ENCODE results near the gene PHF13.
A peak's percentile ranks its signal among the peaks of the same experiment; 100 is the strongest.
"Not testable (repeated sequence)": the region's sequence is repeated elsewhere in the genome, so short reads cannot be mapped to it uniquely, and the experiment has no call there.

PHF13 gene

GRCh38 chr1:6658359-6659060 lies 45.0 kb downstream of the PHF13 start:
- no peaks in the 10 kb centered on the region for H4K20me1 ChIP-seq (ENCODE audit: insufficient read depth, low read length)
- no peak overlapping the region for H3K9ac ChIP-seq (ENCODE audit: low read length)
- no peaks in the 10 kb centered on the region for H3K4me1 ChIP-seq (ENCODE audit: low read length)
- no peak overlapping the region for H2AFZ ChIP-seq (ENCODE audit: low read length)
- no peak overlapping the region for H3K4me2 ChIP-seq (ENCODE audit: low read depth, low read length)
- peaks cover 36% of the 10 kb centered on the region for H3K79me2 ChIP-seq (ENCODE audit: low read length)
- no peaks in the 10 kb centered on the region; the same call in 1 of the 2 replicates for H3K36me3 ChIP-seq (replicated peaks; ENCODE audit: insufficient read depth, low read length)
- TF ChIP-seq EZH2phosphoT487 (IDR thresholded peaks at IDR 0.05; ENCODE audit: low read length) = no peak
- no peak for TF ChIP-seq CTCF (IDR thresholded peaks at IDR 0.05; ENCODE audit: low read length)
- no peak for TF ChIP-seq EZH2 (optimal IDR thresholded peaks at IDR 0.05; ENCODE audit: low read depth, low read length)
- H3K27me3 ChIP-seq (replicated peaks; ENCODE audit: insufficient read depth, low read length) = no peaks in the 10 kb centered on the region
- no peak for DNase-seq
- H3K9me2 ChIP-seq (replicated peaks; ENCODE audit: insufficient read depth, low read length) = no peaks in the 10 kb centered on the region
- H3K4me3 ChIP-seq (ENCODE audit: low read length) = no peak overlapping the region
- no peaks in the 10 kb centered on the region; the same call in 1 of the 2 replicates for H3K9me3 ChIP-seq (replicated peaks; ENCODE audit: insufficient read depth, low read length)
- no peak overlapping the region for H3K27ac ChIP-seq (ENCODE audit: low read length)
- H3F3A ChIP-seq (ENCODE audit: insufficient read depth, low read length) = no peaks in the 10 kb centered on the region

- Histone ChIP-seq H3K9ac (ENCODE audit: low read length) (no peak overlapping the region), H3K4me3 (ENCODE audit: low read length) (no peak overlapping the region), H3K27me3 (replicated peaks; ENCODE audit: insufficient read depth, low read length) (no peaks in the 10 kb centered on the region), H3K9me2 (replicated peaks; ENCODE audit: insufficient read depth, low read length) (no peaks in the 10 kb centered on the region), H3F3A (ENCODE audit: insufficient read depth, low read length) (no peaks in the 10 kb centered on the region), H3K9me3 (replicated peaks; ENCODE audit: insufficient read depth, low read length) (no peaks in the 10 kb centered on the region; the same call in 1 of the 2 replicates), H3K27ac (ENCODE audit: low read length) (no peak overlapping the region), H3K36me3 (replicated peaks; ENCODE audit: insufficient read depth, low read length) (no peaks in the 10 kb centered on the region; the same call in 1 of the 2 replicates), H3K4me1 (ENCODE audit: low read length) (no peaks in the 10 kb centered on the region), H3K4me2 (ENCODE audit: low read depth, low read length) (no peak overlapping the region), H4K20me1 (ENCODE audit: insufficient read depth, low read length) (no peaks in the 10 kb centered on the region), H2AFZ (ENCODE audit: low read length) (no peak overlapping the region), H3K79me2 (ENCODE audit: low read length) (peaks cover 33% of the 10 kb centered on the region)
- no peak for TF ChIP-seq EZH2 (optimal IDR thresholded peaks at IDR 0.05; ENCODE audit: low read depth, low read length)
- no peak for TF ChIP-seq CTCF (IDR thresholded peaks at IDR 0.05; ENCODE audit: low read length)
- TF ChIP-seq EZH2phosphoT487 (IDR thresholded peaks at IDR 0.05; ENCODE audit: low read length) = no peak
- peak; percentile 1 for DNase-seq
Observed at GRCh38 chr1:6660415-6661049, 47.0 kb downstream of the PHF13 start.

GRCh38 chr1:6662468-6662867 lies 48.9 kb downstream of the PHF13 start:
- not testable (repeated sequence) for H3K36me3 ChIP-seq (replicated peaks; ENCODE audit: insufficient read depth, low read length); H3F3A ChIP-seq (ENCODE audit: insufficient read depth, low read length); H3K4me3 ChIP-seq (ENCODE audit: low read length); H3K27me3 ChIP-seq (replicated peaks; ENCODE audit: insufficient read depth, low read length); H2AFZ ChIP-seq (ENCODE audit: low read length); H4K20me1 ChIP-seq (ENCODE audit: insufficient read depth, low read length); H3K9ac ChIP-seq (ENCODE audit: low read length); H3K9me3 ChIP-seq (replicated peaks; ENCODE audit: insufficient read depth, low read length); H3K27ac ChIP-seq (ENCODE audit: low read length); H3K4me2 ChIP-seq (ENCODE audit: low read depth, low read length); H3K9me2 ChIP-seq (replicated peaks; ENCODE audit: insufficient read depth, low read length); H3K4me1 ChIP-seq (ENCODE audit: low read length)
- peaks cover 32% of the 10 kb centered on the region for H3K79me2 ChIP-seq (ENCODE audit: low read length)
- DNase-seq = peak; percentile 0

GRCh38 chr1:6666696-6667095 lies 53.2 kb downstream of the PHF13 start:
- peaks cover 18% of the 10 kb centered on the region for H3K79me2 ChIP-seq (ENCODE audit: low read length)
- H3K27ac ChIP-seq (ENCODE audit: low read length) = no peak overlapping the region
- H3K4me2 ChIP-seq (ENCODE audit: low read depth, low read length) = no peak overlapping the region
- no peak overlapping the region for H3K9ac ChIP-seq (ENCODE audit: low read length)
- H3F3A ChIP-seq (ENCODE audit: insufficient read depth, low read length) = no peaks in the 10 kb centered on the region
- no peak overlapping the region for H3K4me3 ChIP-seq (ENCODE audit: low read length)
- no peak for TF ChIP-seq CTCF (IDR thresholded peaks at IDR 0.05; ENCODE audit: low read length)
- TF ChIP-seq EZH2phosphoT487 (IDR thresholded peaks at IDR 0.05; ENCODE audit: low read length) = no peak
- no peak for TF ChIP-seq EZH2 (optimal IDR thresholded peaks at IDR 0.05; ENCODE audit: low read depth, low read length)
- H3K36me3 ChIP-seq (replicated peaks; ENCODE audit: insufficient read depth, low read length) = no peaks in the 10 kb centered on the region
- H3K4me1 ChIP-seq (ENCODE audit: low read length) = no peaks in the 10 kb centered on the region
- no peak for DNase-seq
- no peak overlapping the region for H2AFZ ChIP-seq (ENCODE audit: low read length)
- H3K27me3 ChIP-seq (replicated peaks; ENCODE audit: insufficient read depth, low read length) = no peaks in the 10 kb centered on the region
- no peaks in the 10 kb centered on the region for H4K20me1 ChIP-seq (ENCODE audit: insufficient read depth, low read length)
- no peaks in the 10 kb centered on the region for H3K9me3 ChIP-seq (replicated peaks; ENCODE audit: insufficient read depth, low read length)
- no peaks in the 10 kb centered on the region for H3K9me2 ChIP-seq (replicated peaks; ENCODE audit: insufficient read depth, low read length)
